GM18861 (cell line): ENCODE measurements around the gene APEH.
"Not testable (repeated sequence)": the region's sequence is repeated elsewhere in the genome, so short reads cannot be mapped to it uniquely, and the experiment has no call there.

Source experiments
- ATAC-seq: cut with Tn5 transposase; IDR thresholded peaks from one replicate; pipeline ENCODE4 v1.9.1; 2021; ENCODE audit not compliant: unreplicated experiment

The APEH gene

GRCh38 chr3:49689046-49689907 is 15.1 kb downstream of the APEH start, which contains the start of the genes MST1 and RNF123:
TSS of gene MST1 (minus strand) at chr3:49689474. CDS start at chr3:49688691, 783 bp downstream.
TSS of gene RNF123 (plus strand) at chr3:49689557. CDS start at chr3:49691166, 1,609 bp downstream.
- ATAC-seq = no peak

GRCh38 chr3:49689908-49690624 is 15.9 kb downstream of the APEH start:
- ATAC-seq = not testable (repeated sequence)

- not testable (repeated sequence) for ATAC-seq
Observed at GRCh38 chr3:49690856-49691255, 16.7 kb downstream of the APEH start.

- ATAC-seq = not testable (repeated sequence)
Observed at GRCh38 chr3:49691481-49691880, 17.3 kb downstream of the APEH start.

GRCh38 chr3:49694409-49695070 is 20.4 kb downstream of the APEH start:
- ATAC-seq = not testable (repeated sequence)

- ATAC-seq = not testable (repeated sequence)
Observed at GRCh38 chr3:49695350-49696015, 21.3 kb downstream of the APEH start.

- no peak for ATAC-seq
Observed at GRCh38 chr3:49699281-49699979, 25.3 kb downstream of the APEH start.

GRCh38 chr3:49700014-49700413 is 25.9 kb downstream of the APEH start:
- ATAC-seq = no peak

- ATAC-seq = no peak
Observed at GRCh38 chr3:49700453-49701128, 26.4 kb downstream of the APEH start.

- ATAC-seq = no peak
Observed at GRCh38 chr3:49701388-49702077, 27.4 kb downstream of the APEH start.

GRCh38 chr3:49702672-49703071 is 28.5 kb downstream of the APEH start:
- ATAC-seq = no peak

- peak; percentile 55 for ATAC-seq
Observed at GRCh38 chr3:49703443-49703927, 29.3 kb downstream of the APEH start.

- ATAC-seq = no peak
Observed at GRCh38 chr3:49703956-49704355, 29.8 kb downstream of the APEH start.

- no peak for ATAC-seq
Observed at GRCh38 chr3:49704629-49705028, 30.5 kb downstream of the APEH start.

- no peak for ATAC-seq
Observed at GRCh38 chr3:49705390-49705960, 31.3 kb downstream of the APEH start.

- no peak for ATAC-seq
Observed at GRCh38 chr3:49706456-49707112, 32.4 kb downstream of the APEH start.

- ATAC-seq = no peak
Observed at GRCh38 chr3:49707113-49707480, 32.9 kb downstream of the APEH start.

- ATAC-seq = no peak
Observed at GRCh38 chr3:49709852-49710251, 35.7 kb downstream of the APEH start.
